Hematopoietic multipotent progenitor cell (in vitro differentiated cells): ENCODE data around the gene KCNAB1. TPM values are rescaled to one million over a fixed set of nuclear protein-coding genes. Genes with fewer than 3 reads are reported as not detected.
"Not testable (repeated sequence)": the region's sequence is repeated elsewhere in the genome, so short reads cannot be mapped to it uniquely, and the experiment has no call there.

ENCODE experiments used
- DNase-seq, 3 donors: peaks; one replicate each; pipeline ENCODE4 v3.0.0-alpha.2; 2011 to 2015; ENCODE audit warnings: low read depth in 2 of 3, low spot score in 2 of 3
- total RNA-seq: library from RNA; depleted of rRNA; stranded (reverse); fragments of >200 nt; gene quantifications from one replicate; pipeline ENCODE4 v1.2.3, GENCODE V29; 2012

KCNAB1 gene
- total RNA-seq, 1 donor = not detected

DNA sequence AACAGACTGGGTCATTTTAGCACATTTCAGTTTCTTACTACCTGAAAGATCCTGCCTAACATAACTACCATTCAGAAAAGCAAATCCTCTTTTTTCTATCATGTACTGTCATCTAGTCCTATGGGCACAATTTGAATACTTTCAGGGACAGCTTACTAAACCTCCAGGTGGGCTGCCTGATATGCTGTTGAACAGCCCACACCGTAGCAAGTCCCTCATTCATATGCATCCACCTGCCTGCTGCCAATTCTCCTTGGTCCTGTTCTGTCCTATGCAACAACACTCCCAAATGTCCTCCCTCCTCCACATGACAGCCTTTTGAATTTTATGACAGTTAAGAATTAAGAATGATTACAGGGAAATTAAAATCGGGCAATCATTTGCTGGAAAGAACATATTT lies 137.9 kb downstream of the KCNAB1 start:
- DNase-seq = no peak

DNA sequence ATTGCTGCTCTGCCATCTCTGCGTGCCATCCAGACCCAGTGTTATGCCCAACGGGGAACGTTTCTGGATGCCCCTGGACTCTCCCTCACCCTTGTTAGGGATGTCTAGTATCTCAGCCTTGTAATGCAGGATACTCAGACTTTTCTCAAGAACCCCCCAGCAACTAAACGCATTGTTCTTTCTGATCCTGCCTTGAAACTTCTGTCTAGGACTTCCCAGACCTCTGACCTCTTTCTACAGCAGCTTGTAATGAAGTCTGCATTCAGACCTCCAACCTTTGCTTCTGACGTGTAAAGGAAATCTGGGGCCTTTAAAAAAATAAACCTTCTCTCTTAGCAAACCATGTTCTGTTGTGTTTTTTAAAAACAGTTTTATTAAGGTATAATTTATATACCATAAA lies 139.5 kb downstream of the KCNAB1 start:
- DNase-seq = no peak

- DNase-seq = no peak
Measured at GRCh38 chr3:156260331-156260730, 140.0 kb downstream of the KCNAB1 start.

DNA sequence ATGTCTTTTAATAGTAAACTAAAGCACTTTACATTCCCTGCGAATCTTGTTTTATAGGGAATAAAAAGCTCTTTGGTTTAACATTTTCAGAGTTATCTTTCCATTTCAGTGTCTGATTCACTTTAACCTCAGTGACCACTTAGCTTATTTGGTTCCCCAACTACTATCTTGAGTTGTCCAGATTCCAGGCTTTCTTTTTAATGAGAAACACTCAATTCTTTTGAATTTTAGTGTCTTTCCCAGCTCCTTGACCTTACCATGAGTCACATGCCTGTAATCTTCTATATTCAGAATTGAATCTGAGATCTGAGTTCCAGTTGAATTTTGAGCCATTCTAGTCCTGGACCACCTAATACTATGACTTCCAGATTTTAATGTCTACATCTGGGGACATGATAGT lies 144.4 kb downstream of the KCNAB1 start:
- DNase-seq = no peak

DNA sequence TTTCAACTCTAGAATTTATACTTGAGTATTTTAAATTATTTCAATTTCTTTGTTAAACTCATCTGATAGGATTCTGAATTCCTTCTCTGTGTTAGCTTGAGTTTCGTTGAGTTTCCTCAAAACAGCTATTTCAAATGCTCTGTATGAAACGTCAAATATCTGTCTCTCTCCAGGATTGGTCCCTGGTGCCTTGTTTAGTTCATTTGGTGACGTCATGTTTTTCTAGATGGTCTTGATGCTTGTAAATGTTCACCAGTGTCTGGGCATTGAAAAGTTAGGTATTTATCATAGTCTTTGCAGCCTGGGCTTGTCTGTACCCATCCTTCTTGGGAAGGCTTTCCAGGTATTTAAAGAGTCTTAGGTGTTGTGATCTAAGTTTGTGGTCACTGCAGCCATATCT lies 151.1 kb downstream of the KCNAB1 start:
- DNase-seq = no peak

DNA sequence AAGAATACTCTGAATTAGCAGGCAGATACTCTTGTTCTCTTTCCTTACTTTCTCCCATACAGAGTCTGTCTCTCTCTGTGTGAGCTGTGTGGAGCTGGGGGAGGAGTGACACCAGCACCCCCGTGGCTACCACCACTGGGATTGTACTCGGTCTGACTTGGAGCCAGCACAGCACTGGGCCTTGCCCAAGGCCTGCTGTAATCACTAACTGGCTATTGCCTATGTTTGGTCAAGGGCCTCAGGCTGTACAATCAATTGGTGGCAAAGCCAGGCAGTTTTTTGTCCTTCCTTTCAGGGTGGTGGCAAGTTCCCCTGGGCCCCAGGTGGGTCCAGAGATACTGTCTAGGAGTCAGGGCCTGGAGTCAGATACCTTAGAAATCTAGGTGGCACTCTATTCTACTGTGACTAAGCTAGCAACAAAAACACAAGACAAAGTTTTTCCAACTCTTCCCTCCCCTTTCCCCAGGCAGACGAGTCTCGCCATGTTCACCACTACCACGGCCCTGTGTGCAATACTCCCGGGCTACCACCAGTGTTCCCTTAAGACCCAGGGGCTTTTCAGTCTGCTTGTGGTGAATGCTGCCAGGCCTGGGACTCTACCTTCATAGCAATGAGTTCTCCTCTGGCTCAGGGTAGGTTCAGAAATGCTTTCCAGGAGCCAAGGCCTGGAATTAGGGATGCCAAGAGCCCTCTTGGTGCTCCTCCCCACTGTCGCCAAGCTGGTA lies 151.8 kb downstream of the KCNAB1 start:
- DNase-seq = no peak

DNA sequence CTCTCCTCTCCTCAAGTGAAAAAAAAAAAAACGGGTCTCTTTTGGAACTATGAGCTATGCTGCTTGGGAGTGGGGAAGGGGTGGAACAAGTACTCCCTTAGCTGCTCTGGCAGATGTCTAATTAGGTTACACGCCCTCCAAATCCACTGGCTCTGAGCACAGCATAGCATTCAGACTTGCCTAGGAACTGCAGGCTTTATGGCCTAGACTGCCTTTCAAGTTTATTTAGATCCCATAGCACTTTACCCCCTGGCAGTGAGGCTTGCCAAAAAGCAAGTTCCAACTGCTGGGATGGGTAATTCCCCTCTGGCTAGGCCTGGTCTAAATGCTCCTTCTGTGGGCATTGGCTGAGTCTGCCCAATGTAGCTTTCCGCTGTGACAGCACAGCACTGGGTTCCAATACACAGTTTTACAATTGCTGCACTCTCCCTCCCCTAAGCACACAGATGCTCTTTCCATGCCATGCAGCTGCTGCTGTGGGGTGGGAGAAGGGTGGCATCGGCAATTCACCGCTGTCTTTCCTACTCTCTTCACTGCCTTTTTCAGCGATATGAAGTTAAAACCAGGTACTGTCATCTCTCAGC lies 152.8 kb downstream of the KCNAB1 start:
- DNase-seq = no peak

DNA sequence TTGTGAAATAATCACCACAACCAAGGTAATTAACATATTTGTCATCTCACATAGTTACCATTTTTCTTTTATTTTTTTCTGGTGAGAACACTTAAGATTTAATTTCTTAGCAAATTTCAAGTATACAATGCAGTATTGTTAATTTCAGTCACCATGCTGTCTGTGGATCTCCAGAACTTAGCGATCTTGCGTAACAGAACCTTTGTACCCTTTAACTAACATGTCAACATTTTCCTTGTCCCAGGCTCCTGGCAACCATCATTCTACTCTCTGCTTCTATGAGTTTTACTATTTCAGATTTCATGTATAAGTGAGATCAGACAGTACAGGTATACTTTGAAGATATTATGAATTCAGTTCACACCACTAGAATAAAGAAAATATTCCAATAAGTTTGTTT lies 154.4 kb downstream of the KCNAB1 start:
- no peak for DNase-seq

GRCh38 chr3:156284637-156285036 lies 164.3 kb downstream of the KCNAB1 start:
- DNase-seq = not testable (repeated sequence)

GRCh38 chr3:156285626-156286025 lies 165.2 kb downstream of the KCNAB1 start:
- no peak for DNase-seq

- no peak for DNase-seq
Measured at GRCh38 chr3:156290924-156291271, 170.5 kb downstream of the KCNAB1 start.

- DNase-seq = peak in 2 of 3 donors; percentile 59 to 69
Measured at GRCh38 chr3:156291272-156292123, 171.1 kb downstream of the KCNAB1 start.

DNA sequence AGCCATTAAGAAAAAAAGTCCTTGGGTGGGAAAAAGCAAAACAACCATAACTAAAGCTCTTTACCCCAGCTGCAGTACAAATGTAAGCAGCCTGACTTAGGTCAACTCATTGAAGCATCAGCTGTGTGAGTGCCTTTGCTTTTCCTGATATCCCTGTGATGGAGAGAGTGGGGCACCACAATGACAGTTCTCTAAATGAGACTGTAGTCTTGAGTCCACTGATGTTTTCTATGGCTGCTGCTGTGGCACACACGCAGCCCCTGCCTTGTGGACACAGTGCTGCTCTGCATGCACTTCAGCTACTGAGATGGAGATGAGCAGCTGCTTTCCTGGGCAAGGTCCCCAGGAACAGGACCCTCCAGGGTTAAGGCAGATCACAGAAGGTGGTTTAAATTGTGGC lies 173.2 kb downstream of the KCNAB1 start:
- DNase-seq = no peak

GRCh38 chr3:156297582-156297981 lies 177.2 kb downstream of the KCNAB1 start:
- no peak for DNase-seq

- no peak for DNase-seq
Measured at GRCh38 chr3:156298014-156298413, 177.6 kb downstream of the KCNAB1 start.

DNA sequence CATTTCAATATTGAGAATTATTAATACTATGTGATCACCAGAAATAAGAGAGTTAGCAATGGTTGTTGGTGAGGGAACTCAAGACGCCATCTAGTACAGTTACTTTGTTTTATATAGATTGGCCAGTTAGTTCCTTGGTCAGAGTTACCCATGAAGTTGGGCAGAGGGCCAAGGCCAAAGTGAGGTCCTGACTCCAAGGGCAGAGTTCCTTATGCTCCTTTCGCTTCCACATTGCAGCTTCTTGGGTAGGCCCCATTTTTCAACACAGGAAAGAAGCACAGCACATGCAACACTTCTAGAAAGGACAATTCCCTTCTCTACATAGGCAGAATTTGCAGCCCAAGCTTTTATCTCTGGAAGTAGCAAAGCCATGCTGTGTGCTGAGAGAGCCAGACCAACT lies 178.6 kb downstream of the KCNAB1 start:
- DNase-seq = no peak

DNA sequence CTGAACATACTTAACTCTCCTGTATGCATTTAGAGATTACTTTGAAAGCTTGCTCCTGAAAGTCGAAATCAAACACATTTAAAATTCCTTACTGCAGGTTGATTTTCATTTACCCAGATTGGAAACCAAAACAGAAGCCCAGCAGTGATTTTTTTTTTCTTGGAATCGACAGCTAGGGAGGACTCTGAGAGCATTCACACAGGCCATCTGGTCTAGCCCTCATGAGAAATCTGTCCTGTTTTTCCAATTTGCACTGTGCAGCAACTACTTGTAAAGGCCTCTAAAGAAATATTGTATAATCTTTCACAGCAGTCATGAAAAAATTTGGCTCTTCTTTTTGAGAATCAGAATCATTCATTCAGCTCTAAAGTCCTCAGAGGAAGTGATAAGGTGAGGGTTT lies 179.2 kb downstream of the KCNAB1 start:
- DNase-seq = no peak

DNA sequence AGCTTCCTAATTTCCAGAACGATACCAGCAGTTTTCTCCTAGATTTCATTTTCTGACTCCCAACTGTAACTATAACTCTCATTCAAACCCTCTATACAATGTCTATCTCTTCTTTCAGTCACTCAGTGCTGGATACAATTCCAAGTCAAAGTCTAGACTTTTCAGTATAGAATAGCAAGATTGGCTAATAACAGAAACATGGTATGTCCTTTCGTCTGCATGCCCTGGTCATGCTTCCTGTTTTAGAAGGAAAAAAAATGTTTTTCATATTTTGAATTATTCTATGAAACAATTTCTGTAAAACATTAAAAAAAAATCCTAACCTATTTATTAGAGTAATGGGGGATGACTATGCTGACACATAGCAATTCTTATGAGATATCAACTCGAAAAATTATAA lies 180.0 kb downstream of the KCNAB1 start:
- no peak for DNase-seq

DNA sequence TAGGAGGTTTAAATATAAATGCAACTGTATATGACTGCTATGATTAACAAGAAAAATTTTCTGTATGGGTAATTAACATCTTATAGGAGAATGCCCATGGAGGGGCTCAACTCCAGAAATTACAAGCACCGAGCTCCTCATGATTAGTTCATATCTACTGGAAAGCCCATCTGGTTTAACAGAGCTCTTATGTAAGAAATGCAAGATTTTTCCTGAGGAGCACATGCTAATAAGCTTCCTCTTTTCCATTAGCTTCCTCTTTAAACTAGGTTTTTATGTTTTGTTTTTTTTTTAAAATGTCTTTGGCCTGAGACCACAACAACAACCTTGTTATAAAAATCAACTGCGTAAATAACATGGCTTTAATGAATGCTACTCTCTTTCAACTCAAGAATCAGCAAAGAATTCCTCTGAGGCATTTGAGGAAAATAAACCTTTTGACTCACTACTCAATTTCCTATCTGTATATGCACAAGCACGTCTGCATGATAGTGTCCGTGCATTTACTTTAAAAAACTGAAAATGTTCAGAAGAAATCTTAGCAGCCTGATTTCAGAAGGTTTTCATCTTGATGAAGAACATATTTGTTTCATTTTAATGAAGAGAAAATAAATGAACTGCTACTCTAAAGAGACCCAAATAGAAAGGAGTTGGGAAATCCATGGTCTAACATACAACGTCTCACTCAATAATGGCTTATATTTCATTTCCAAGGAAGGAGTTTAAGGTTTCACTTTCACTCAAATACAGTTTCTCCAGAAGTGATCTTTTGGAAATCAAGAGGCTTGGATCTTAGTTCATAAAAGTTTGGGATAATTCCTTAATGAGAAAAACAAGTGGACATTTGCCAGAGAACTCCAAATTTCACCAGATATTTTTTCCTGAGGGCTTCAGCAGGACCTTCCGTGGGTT lies 180.8 kb downstream of the KCNAB1 start:
- DNase-seq = peak in 1 of 3 donors; percentile 10

DNA sequence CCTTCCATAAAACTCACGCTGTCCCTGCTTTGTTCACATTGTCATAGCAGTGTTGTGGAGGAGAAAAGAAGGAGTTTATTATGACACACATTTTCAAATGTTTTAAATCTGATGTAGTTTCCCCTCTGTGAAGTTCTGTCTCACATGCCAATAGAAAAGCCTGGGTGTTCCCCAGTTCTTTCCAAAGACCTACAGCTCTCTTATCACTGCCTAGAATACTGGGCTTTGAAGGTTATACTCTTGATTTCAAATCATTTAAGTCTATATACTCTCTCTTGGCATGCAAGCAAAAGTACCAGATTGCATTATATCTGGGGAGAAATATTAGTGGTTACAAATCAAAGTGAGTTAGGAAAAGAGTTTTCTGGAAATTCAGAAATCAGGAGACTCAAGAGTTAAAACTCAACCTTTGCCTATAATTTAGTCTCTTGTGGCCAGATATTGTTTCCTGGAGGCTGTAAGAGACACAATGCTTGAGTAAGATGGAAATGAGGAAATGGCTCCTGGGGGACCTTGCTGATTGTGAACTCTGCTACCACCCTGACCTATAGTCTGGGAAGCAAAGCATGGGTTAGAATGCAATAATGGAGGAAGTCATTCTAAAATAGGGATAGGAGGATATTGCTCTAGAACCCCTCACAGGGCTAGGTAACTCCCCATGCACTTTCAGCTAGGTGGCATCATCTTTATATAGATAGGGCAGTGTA lies 182.8 kb downstream of the KCNAB1 start:
- no peak for DNase-seq
